Heart left ventricle (tissue), 16 donors: Measurements from ENCODE around the gene SF3A2. TPM values are rescaled to one million over a fixed set of nuclear protein-coding genes. Genes with fewer than 3 reads are reported as not detected.
A peak's percentile ranks its signal among the peaks of the same experiment; 100 is the strongest.

Source experiments
- ATAC-seq, 4 donors: fragments of 200-7000 bp; cut with Tn5 transposase; one replicate each; pipeline ENCODE4 v1.9.1; 2020 to 2022; ENCODE audit warnings: moderate library complexity in 4 of 4, mild to moderate bottlenecking in 3 of 4, moderate number of reproducible peaks in 1 of 4
- DNase-seq, 5 donors: peaks; one replicate each; pipeline ENCODE4 v3.0.0-alpha.2; 2020
- H3K27ac ChIP-seq, 12 donors: fragments of 200-600 bp; sonication (generic) in 4 of 12; one replicate each; pipeline versions ENCODE4 v1.5.0 to v1.8.0; 2016 to 2022; ENCODE audit warnings: mild to moderate bottlenecking in 2 of 12
- H3K27me3 ChIP-seq, 9 donors: fragments of 200-600 bp; sonication (generic) in 2 of 9; one replicate each; pipeline versions ENCODE4 v1.5.1 to v1.8.0; 2016 to 2022; ENCODE audit warnings: mild to moderate bottlenecking in 3 of 9
- H3K36me3 ChIP-seq, 9 donors: fragments of 200-600 bp; sonication (generic) in 2 of 9; one replicate each; pipeline versions ENCODE4 v1.5.0 to v1.8.0; 2018 to 2022; ENCODE audit warnings: mild to moderate bottlenecking in 2 of 9
- H3K4me1 ChIP-seq, 12 donors: fragments of 200-600 bp; sonication (generic) in 4 of 12; one replicate each; pipeline versions ENCODE4 v1.5.0 to v1.8.0; 2016 to 2022; ENCODE audit warnings: mild to moderate bottlenecking in 3 of 12
- H3K4me3 ChIP-seq, 12 donors: fragments of 200-600 bp; sonication (generic) in 4 of 12; one replicate each; pipeline versions ENCODE4 v1.5.0 to v1.8.0; 2017 to 2022; ENCODE audit warnings: mild to moderate bottlenecking in 9 of 12, moderate library complexity in 4 of 12
- H3K9me3 ChIP-seq, 12 donors: fragments of 200-600 bp; sonication (generic) in 4 of 12; one replicate each; pipeline versions ENCODE4 v1.5.0 to v1.8.0; 2016 to 2022; ENCODE audit warnings: mild to moderate bottlenecking in 1 of 12
- POLR2A ChIP-seq, 2 donors: fragments of 450-650 bp; IDR thresholded peaks; one replicate each; pipeline ENCODE4 v1.6.1; 2017; ENCODE audit warnings: antibody characterized with exemption in 2 of 2, mild to moderate bottlenecking in 2 of 2, moderate library complexity in 2 of 2
- WGBS, 4 donors: extraction: QIAGEN DNeasy Blood & Tissue Kit in 2 of 4; methylation state at CpG; one replicate each; pipeline versions ENCODE4 v1.1.5 to v1.1.7; 2013 to 2018; 5-methylcytosine and 5-hydroxymethylcytosine counted together
- intact Hi-C, 10 donors: fragments of 100-400 bp; cut with DNase I; formaldehyde crosslinking; loops; one replicate each; pipeline versions ENCODE4 v1.11.1 to v1.14.2; 2022
- long read RNA-seq, 3 donors: library from polyadenylated mRNA; unstranded; transcript quantifications; one replicate each; pipeline ENCODE4 v2.0.0, GENCODE V29; 2020 to 2021
- polyA plus RNA-seq, 2 donors: library from polyadenylated mRNA; stranded (reverse); fragments of 200-250 nt; gene quantifications; one replicate each; pipeline ENCODE4 v1.2.3, GENCODE V29; 2013
- total RNA-seq, 9 donors: library from RNA; depleted of rRNA in 2 of 9; stranded (reverse); fragments of >200 nt in 2 of 9; fragmentation: NEBNext Ultra II Directional in 3 of 9; extraction: Animal tissue kit (Norgen Biotek cat#: 25700) in 3 of 9; gene quantifications; one replicate each; pipeline versions ENCODE4 v1.1.0 to v1.2.4, GENCODE V29; 2016 to 2023
- TF ChIP-seq, protein P1 (sequence below), 12 donors: fragments of 200-600 bp; sonication (generic) in 4 of 12; IDR thresholded peaks; one replicate each; pipeline versions ENCODE4 v1.5.0 to v1.8.0; 2018 to 2022; ENCODE audit warnings: antibody characterized with exemption in 12 of 12, mild to moderate bottlenecking in 5 of 12
- donor health status: ischemic (EF 13 %, LVEDD 7.1; RV severe dilation, severe dysfunction).
- donor health status: healthy with polysubstance abuse.
- donor health status: DM: no; HTN: yes; CAD: no.
- donor health status: DM: no; HTN: no; CAD: no.
- donor health status: ischemic (EF 25% LVEDD 6.9; RV normal size, moderate dysfunction).
- donor health status: ischemic (EF 25% LVEDD 5.7; RV mildly dilated, moderate dysfunction).
- donor health status: healthy.
- donor health status: DM: yes; HTN: yes; CAD: no.
- donor health status: ischemic (EF 35%, LVEDD 5.7; RV mildly dilated, moderate dysfunction).
- donor health status: nonischemic (EF 11% LVEDD 7.7; RV severe dilation, severe dysfunction).
- donor health status: DM: yes; HTN: yes; CAD: no.
- donor health status: PGD.
- donor health status: ischemic (EF 29% LVEDD 5.4; RV normal size, mild dysfunction).
- donor health status: nonischemic (EF 23%, LVEDD 6.1; RV moderate dilation, normal function).

Gene SF3A2, protein sequence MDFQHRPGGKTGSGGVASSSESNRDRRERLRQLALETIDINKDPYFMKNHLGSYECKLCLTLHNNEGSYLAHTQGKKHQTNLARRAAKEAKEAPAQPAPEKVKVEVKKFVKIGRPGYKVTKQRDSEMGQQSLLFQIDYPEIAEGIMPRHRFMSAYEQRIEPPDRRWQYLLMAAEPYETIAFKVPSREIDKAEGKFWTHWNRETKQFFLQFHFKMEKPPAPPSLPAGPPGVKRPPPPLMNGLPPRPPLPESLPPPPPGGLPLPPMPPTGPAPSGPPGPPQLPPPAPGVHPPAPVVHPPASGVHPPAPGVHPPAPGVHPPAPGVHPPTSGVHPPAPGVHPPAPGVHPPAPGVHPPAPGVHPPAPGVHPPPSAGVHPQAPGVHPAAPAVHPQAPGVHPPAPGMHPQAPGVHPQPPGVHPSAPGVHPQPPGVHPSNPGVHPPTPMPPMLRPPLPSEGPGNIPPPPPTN
- total RNA-seq (10 to 100 TPM; 19.2 to 43.9 (median 28.6) TPM), polyA plus RNA-seq (10 to 100 TPM; 22.7 to 29.5 TPM)
- long read RNA-seq, donor 1, transcript SF3A2-201 (9 exons, 1,963 nt) = major isoform, 5 of 9 reads
- long read RNA-seq, donor 1, partial matches to known transcripts = 0 of 9 reads
- long read RNA-seq, donor 1, other reads (novel, unspliced or antisense) = 4 of 9 reads
- long read RNA-seq, donor 2, partial matches to known transcripts = 2 of 5 reads
- long read RNA-seq, donor 2, other reads (novel, unspliced or antisense) = 2 of 5 reads
- long read RNA-seq, donor 3, partial matches to known transcripts = 6 of 8 reads
- long read RNA-seq, donor 3, other reads (novel, unspliced or antisense) = 0 of 8 reads

DNA sequence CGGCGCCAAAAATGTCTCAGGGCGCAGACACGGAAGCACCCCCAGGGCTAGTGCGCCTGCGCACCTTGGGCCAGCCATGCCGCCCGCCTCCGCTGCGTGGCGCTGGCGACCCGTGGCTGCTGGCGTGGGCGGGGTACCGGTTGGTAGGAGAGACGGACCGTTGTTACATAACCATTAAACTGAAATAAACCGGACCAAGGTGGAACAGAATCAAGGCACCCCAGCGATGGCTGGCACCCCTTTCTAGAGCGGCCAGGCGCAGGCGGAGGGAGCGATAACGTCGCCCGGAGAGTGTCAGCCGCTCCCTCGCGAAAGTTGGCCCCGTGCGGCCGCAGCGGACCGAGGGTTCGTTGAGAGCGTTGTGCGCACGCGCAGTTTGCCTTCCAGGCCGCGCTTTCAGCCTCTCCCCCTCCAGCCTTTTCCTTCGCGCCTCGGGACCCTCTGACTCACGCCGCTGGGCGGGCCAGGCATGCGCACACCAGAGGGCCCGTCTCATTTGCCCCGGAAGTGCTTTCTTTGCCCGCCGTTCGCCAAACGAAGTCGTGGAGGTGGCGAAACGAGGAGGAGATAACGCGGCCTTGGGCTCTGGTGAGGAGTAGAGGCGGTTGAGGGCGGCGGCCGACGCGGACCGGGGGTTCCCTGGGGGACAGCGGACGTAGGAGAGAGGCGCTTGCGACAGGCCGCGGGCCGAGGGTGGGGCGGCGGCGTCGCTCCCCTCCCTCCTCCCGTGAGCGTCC, at the start of gene SF3A2, which contains the start of gene PLEKHJ1:
Gene SF3A2 (plus strand): TSS at position 511 of the 737 bp plus-strand sequence. CDS start 6,595 bp downstream, outside the sequence.
Gene PLEKHJ1 (minus strand): TSS at position 16 of the 737 bp plus-strand sequence. CDS start 81 bp downstream, outside the sequence.
- Histone ChIP-seq H3K9me3 (no peaks in the 10 kb centered on the region), H3K4me3 (peak within 1 kb of the TSS; percentile 72 to 98 (median 94)), H3K4me1 (peaks cover 14 to 75% (median 54%) of the 10 kb centered on the region in 12 donors), H3K27me3 (no peaks in the 10 kb centered on the region), H3K36me3 (peaks cover 0 to 23% (median 17%) of the 10 kb centered on the region in 9 donors), H3K27ac (peak within 1 kb of the TSS; percentile 92 to 100 (median 99))
- DNase-seq (peak; percentile 97 to 99 (median 98)), ATAC-seq (peak; percentile 91 to 95 (median 94))
- intact Hi-C loops = loop anchor here (1.0 to 10.0 kb wide), 22 partner anchors 33 to 158 kb away; partner anchors contain the start of genes AP3D1 (in 2 of the 10) and DOT1L (in 1 of the 10)
- WGBS, 4 donors = 0 to 1% (median 1%) methylated on average over 61 to 80 of the region's 80 CpGs
- TF ChIP-seq, protein P1, sequence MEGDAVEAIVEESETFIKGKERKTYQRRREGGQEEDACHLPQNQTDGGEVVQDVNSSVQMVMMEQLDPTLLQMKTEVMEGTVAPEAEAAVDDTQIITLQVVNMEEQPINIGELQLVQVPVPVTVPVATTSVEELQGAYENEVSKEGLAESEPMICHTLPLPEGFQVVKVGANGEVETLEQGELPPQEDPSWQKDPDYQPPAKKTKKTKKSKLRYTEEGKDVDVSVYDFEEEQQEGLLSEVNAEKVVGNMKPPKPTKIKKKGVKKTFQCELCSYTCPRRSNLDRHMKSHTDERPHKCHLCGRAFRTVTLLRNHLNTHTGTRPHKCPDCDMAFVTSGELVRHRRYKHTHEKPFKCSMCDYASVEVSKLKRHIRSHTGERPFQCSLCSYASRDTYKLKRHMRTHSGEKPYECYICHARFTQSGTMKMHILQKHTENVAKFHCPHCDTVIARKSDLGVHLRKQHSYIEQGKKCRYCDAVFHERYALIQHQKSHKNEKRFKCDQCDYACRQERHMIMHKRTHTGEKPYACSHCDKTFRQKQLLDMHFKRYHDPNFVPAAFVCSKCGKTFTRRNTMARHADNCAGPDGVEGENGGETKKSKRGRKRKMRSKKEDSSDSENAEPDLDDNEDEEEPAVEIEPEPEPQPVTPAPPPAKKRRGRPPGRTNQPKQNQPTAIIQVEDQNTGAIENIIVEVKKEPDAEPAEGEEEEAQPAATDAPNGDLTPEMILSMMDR (IDR thresholded peaks at IDR 0.05) = peak; percentile 92 to 100 (median 98)
- TF ChIP-seq POLR2A (IDR thresholded peaks at IDR 0.05) = peak in 1 of 2 donors; percentile 52

DNA sequence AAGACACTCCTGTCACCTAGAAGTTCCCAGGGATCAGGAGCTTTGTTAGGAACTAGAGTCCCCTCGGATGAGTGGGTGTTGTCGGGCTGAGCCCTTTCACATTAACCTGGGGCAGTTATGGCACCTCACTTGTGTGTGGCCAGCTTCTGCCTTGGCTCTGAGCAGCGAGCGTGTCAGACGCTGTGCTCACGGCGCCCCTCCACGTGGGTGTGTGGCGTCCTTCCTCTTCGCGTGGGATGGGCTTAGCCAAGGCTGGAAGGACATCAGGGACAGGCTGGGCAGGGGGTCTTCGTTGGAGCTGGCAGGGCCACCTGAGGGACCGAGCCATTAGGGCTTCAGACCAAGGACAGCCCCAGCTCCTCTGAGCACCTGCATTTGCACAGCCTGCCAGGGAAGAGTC, 49.5 kb upstream of the SF3A2 start:
- Histone ChIP-seq H3K27me3 (no peaks in the 10 kb centered on the region), H3K36me3 (peaks cover 0 to 75% (median 21%) of the 10 kb centered on the region in 9 donors), H3K9me3 (no peaks in the 10 kb centered on the region), H3K27ac (peak overlapping the region in 10 of 12 donors; percentile 74 to 89 (median 84)), H3K4me1 (peaks cover 5 to 65% (median 44%) of the 10 kb centered on the region in 12 donors), H3K4me3 (no peak overlapping the region)
- TF ChIP-seq, protein P1 (IDR thresholded peaks at IDR 0.05) = no peak
- no peak for TF ChIP-seq POLR2A (IDR thresholded peaks at IDR 0.05)
- ATAC-seq (no peak), DNase-seq (no peak)
- intact Hi-C loops = no loop called here
- WGBS, 4 donors = 50 to 70% (median 58%) methylated on average over 4 to 13 of the region's 13 CpGs

DNA sequence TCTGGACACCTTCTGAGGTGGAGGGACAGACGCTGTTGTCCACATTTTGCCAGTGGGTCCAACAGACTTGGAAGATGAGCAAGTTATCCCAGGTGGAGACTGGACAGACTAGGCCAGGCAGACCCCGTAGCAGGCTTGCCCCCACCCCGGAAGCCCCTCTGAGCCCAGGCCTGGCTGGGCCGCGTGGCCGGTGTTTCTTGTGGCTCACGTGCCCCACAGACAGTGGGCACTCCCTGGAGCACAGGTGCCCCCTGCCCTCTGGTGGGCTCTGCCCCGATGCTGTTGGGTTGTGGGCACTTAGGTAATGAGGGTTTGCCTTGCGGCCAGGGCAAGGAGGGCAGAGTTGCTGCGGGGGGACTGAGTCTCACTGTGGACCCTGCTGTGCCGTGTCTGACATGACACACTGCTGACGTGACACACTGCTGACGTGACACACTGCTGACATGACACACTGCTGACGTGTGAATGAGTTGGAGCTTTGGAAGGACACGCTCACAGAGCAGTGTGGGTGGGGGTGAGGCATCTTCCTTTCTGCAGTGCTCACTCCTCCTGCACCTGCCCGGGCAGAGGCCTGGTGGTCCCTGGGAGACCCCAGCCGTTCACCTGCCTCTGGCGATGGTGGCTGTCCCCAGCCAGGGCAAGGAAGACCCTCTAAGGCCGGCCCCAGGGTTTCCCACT, 47.8 kb upstream of the SF3A2 start:
- Histone ChIP-seq H3K4me1 (peaks cover 5 to 64% (median 44%) of the 10 kb centered on the region in 12 donors), H3K36me3 (peaks cover 0 to 74% (median 30%) of the 10 kb centered on the region in 9 donors), H3K27ac (peak overlapping the region in 3 of 12 donors; percentile 0 to 57 (median 25)), H3K9me3 (no peaks in the 10 kb centered on the region), H3K4me3 (no peak overlapping the region), H3K27me3 (no peaks in the 10 kb centered on the region)
- ATAC-seq (no peak), DNase-seq (no peak)
- no peak for TF ChIP-seq POLR2A (IDR thresholded peaks at IDR 0.05)
- TF ChIP-seq, protein P1 (IDR thresholded peaks at IDR 0.05) = no peak
- intact Hi-C loops = no loop called here
- 76 to 80% (median 79%) methylated on average over 11 to 19 of the region's 19 CpGs for WGBS, 4 donors
